SW480 (cell line): ENCODE data around the gene ZNF330.
"Not testable (repeated sequence)": the region's sequence is repeated elsewhere in the genome, so short reads cannot be mapped to it uniquely, and the experiment has no call there.

Source experiments
- DNase-seq: peaks from one replicate; pipeline ENCODE4 v3.0.0-alpha.2; 2016; ENCODE audit warnings: low spot score

ZNF330 gene

GRCh38 chr4:141220691-141221659 is at the start of gene ZNF330:
TSS of gene ZNF330 (plus strand) at chr4:141220895. CDS start at chr4:141222372, 1,477 bp downstream.
- DNase-seq, result peak; percentile 78

GRCh38 chr4:141174457-141174856 is 46.2 kb upstream of the ZNF330 start:
- DNase-seq, result no peak

DNA sequence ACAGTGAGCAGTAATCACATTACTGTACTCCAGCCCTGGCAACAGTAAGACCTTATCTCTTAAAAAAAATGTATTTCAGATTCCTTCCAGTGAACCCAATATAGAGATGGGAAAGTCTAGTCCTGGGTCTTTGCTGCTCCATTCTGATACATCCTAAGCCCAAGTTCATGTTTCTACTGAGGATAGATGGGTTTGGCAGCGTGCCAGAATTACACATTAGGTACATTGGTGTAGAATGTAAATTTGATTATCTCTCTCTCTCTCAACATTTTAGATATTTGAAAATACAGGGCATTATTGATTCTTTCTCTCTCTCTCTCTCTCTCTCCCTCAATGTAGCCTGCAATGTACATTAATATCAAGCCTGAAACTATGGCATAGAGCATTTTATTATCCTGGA is 43.5 kb upstream of the ZNF330 start:
- no peak for DNase-seq

GRCh38 chr4:141179474-141180373 is 41.0 kb upstream of the ZNF330 start:
- no peak for DNase-seq

DNA sequence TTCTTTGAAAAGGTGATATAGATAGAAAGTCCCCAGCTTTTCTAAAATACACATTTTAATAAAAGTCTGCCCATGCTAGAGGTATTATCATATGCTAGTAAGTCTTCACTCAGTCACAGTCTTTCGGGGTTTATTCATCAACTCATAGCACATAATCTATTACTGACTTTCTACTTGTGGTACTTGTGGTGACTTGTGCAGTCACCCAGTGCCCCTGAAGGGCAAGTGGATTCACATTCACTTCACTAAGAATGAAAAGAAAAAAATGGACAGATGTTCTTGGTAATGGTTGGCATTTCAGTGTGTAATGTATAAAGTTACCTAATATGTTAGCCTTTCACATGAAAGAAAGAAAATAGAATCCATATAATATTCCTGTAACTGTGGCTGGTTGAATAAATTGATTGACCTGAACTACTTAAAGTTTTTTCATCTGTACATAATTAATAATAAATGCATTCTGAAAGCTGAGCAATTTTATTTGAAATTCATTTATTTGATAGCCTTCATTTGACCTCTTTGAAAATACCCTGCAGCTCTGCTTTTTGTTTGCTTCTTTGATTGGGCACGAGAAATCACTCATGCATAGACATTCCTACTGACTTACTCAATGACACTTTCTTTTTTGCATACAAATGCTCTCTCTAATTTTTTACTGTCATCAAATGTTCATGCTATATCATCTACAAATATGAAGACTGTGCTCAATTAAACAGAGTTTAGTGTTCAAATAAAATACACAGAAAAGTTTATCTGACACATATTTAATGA is 39.5 kb upstream of the ZNF330 start:
- no peak for DNase-seq

- not testable (repeated sequence) for DNase-seq
Measured at GRCh38 chr4:141183491-141183890, 37.2 kb upstream of the ZNF330 start.

DNA sequence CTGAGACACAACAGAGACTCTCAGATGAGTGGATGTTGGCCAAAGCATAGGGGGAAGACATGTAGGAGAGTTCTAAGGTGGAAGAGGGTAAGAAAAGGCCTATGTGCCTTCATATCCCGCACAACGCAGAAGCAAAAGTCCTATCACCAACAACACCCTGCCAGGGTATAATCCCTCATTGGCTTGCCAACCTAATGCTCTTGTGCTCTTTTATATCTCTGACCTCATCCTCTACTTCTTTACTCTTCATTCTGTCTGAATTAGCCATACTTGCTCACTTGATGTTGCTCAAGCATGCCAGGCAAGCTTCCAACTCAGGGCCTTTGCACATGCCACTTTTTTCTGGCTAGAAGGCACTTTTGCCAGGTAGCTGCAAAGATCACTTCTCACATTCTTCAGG is 28.1 kb upstream of the ZNF330 start:
- DNase-seq, result no peak

- DNase-seq, result no peak
Measured at GRCh38 chr4:141193516-141194034, 27.1 kb upstream of the ZNF330 start.

GRCh38 chr4:141195095-141195707 is 25.5 kb upstream of the ZNF330 start:
- no peak for DNase-seq

DNA sequence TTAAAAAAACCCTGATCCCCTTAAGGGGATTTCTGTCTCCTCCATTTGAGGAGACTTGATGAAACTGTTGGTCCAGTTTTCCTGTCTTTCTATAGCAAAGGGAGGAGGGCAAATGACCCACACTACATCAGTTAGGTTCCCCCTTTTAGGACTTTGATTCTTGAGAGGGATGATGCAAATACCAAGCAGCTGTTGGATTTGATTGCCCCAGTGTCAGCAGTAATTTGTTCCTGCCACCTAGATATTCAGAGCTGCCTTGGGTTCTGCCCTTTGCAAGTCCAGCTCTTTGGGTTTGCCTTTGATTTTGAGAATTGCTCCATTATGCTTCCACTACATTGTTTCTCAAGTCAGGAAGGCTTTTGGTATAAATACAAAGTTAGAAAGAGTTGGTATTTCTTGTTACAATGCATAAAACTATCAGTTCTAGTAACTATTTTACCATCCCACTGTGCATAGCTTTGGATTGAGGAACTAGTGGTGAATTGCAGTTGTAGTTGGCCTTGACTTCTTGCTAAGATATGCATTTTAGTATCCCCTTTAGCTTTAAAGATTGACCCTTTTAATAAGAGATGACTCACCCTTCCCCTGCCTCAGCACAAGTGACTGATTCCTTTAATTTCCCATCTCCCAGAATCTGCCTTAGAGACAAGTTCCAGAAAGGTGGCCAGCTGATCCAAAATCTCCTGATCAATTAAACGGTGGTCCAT is 24.3 kb upstream of the ZNF330 start:
- no peak for DNase-seq

DNA sequence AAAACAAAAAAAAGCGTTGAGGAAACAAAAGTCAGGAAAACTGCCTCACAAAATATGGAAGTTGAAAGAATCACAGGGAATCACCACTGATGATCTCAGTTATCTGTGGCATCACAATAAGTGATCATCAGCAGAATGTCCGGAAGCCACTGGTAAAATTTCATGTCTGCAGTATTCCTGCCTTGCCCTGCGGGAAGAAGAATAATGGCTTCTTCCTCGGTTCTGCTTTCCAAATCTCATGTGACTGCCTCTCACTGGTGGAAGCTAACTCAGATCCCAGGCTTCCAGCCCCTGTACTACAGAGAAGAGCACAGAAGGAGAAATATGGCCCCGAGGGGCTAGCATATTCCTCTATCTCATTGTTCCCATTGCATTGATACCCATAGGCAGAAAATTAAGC is 12.7 kb upstream of the ZNF330 start:
- DNase-seq, result no peak

- DNase-seq, result no peak
Measured at GRCh38 chr4:141210168-141210567, 10.5 kb upstream of the ZNF330 start.

DNA sequence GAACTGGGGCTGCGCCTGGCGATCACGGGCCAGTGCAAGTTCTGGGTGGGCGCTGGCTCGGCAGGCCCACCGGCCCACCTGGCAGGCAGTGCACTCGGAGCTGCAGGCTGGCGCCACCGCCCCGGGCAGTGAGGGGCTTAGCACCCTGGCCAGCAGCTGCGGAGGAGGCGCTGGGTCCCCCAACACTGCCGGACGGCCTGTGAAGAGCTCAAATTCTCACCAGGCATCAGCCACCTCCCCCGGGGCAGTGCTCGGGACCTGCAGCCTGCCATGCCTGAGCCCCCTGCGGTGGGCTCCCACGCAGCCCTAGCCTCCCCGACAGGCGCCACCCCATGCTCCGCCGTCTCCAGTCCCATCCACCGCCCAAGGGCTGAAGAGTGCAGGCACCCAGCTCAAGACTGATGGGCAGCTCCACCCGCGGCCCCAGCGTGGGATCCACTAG is 7.1 kb upstream of the ZNF330 start:
- DNase-seq, result no peak

GRCh38 chr4:141215030-141215429 is 5.7 kb upstream of the ZNF330 start:
- DNase-seq, result no peak

- DNase-seq, result no peak
Measured at GRCh38 chr4:141216002-141216761, 4.5 kb upstream of the ZNF330 start.

GRCh38 chr4:141220271-141220670 is 424 bp upstream of the ZNF330 start:
- DNase-seq, result no peak

GRCh38 chr4:141223418-141223817 is 2.7 kb downstream of the ZNF330 start:
- no peak for DNase-seq

- not testable (repeated sequence) for DNase-seq
Measured at GRCh38 chr4:141227280-141227679, 6.6 kb downstream of the ZNF330 start.

GRCh38 chr4:141229408-141230101 is 8.9 kb downstream of the ZNF330 start:
- DNase-seq, result no peak
